Activated CD8-positive, alpha-beta memory T cell treated with anti-CD3 and anti-CD28 coated beads for 1 hour (primary cell): ENCODE results near the gene INSRR.

ENCODE experiments used
- DNase-seq, 2 donors: peaks; one replicate each; pipeline ENCODE4 v3.0.0-alpha.2; 2020; ENCODE audit warnings: low read depth in 1 of 2; ENCODE audit errors: extremely low read depth in 1 of 2

INSRR gene

GRCh38 chr1:156858959-156859522 lies at the start of gene INSRR:
INSRR (minus strand) TSS chr1:156859117; CDS start chr1:156858621, 496 bp downstream.
- no peak for DNase-seq

- DNase-seq: no peak
Measured at GRCh38 chr1:156908541-156908940, 49.6 kb upstream of the INSRR start.

- DNase-seq: no peak
Measured at GRCh38 chr1:156906206-156906906, 47.4 kb upstream of the INSRR start.

DNA sequence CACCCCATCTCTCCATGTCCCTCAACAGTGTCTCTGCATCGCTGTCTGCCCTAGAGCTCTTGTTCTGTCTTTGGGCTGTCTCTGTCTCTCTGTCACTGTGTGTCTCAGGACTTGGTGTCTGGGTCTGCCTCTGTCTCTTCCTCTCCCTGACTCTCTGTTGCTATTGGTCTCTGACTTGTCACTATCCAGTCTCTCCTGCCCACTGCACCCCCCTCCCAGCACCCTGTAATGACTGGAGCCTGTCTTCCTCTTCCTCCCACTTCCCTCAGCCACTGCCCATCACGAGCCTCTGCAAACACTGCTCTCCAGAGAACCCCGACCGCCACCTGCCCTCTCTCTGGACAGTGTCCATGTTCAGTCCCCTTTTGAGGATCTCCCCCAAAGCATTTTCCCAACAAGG lies 46.7 kb upstream of the INSRR start:
- no peak for DNase-seq

DNA sequence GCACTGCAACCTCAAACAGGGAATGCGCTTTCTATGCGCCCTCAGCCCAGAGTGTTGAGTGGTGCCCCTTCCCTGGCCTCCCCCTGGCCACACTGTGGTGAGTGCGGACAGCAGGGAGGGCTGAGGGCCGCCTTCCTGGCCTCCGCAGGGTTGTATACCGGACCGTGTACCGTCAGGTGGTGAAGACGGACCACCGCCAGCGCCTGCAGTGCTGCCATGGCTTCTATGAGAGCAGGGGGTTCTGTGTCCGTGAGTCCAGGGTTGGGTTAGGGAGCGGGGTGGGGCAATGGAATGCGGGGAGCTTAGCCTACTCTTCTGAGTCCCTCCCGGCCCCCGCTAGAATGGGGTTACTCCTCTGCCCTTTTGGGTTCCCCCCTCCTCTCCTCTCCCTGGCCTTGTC lies 46.3 kb upstream of the INSRR start:
- DNase-seq: no peak

GRCh38 chr1:156904187-156904959 lies 45.5 kb upstream of the INSRR start:
- no peak for DNase-seq

DNA sequence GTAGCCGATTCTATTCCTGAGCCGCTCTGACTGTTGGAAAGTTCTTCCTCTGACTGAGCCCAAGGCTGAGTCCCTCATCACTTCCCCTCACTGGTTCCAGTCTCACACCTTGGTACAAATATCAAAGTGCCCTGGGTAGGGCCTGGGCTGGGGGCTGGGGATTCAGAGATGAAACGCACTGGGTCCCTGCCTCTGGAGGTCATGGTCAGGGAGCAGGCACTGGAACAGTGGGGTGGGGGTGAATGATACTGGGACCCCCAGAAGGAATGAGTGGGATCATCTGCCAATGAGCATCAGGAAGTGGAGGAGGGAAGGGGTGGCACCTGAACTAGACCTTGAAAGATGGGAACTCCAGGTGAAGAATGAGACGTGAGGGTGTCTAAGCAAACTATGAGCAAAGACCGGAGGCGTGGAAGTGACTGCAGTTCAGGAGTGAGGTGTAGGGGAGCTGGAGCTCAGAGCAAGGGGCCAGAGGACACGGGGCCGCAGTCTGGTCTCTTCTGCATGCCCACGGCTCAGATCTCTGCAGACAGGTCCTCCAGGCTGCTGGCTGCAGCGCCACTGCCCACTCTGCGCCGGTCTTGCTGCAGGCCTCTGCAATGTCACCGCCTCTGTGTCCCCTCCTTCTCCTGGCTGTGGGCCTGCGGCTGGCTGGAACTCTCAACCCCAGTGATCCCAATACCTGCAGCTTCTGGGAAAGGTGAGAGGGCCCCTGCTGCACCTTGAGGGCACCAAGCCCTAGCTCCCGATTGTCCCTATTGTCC lies 44.6 kb upstream of the INSRR start:
- DNase-seq: no peak

DNA sequence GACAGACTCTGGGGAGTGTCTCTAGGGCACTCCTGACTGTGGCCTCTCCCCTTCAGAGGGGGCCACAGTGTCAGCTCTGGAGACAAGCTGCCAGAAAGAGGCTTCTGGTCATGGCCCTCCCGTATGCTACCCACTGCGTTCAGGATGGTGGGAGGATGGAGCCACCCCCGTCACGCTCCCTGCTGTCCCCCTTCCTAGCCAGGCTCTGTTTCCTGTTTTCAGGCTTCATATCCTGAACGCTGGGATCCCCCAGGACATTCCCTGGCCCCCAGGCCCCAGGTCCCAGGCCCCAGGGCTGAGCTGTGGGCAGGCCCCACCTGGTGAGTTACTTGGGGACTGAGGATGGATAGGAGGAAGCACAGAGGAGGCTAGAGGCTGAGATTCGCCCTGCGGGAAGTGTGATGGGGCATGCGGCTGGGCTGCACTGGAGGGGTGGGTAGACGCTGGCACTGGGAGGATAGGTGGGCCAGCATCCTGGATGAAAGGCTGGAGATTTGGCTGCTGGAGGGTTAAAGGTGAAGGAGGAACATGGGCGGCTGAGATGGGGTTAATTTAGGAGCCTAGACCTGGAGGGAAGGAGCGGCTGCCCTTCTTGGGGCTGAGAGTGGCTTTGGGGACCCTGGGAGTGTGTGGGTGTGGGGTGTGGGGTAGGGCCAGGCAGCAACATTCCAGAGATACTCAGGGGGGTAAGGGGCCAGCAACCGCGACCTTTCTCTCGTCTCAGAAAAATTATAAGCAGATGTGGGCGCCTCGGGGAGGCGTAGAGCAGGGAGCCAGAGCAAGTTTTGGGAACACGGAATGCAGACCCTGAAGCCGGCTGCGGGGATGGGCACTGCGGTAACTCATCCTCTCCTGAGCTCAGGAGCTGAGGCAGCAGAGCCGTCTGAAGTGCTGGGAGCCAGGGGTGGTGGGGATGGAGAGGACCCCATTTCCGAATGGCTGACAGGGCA lies 43.3 kb upstream of the INSRR start:
- no peak for DNase-seq

DNA sequence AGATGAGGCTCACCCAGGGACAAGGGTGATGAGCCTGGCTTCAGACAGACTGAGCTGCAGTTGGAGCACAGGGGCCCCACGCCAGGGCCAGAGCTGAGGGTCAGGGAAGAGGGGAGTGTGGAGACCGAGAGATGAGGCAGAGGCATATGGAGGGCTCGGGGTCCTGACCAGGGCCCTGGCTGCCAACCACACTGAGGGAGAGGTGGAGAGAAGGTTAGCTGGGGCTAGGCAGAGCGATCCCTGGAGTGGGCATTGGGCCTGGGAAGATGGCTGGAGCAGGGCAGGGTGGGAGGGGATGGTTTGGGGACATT lies 42.6 kb upstream of the INSRR start:
- no peak for DNase-seq

DNA sequence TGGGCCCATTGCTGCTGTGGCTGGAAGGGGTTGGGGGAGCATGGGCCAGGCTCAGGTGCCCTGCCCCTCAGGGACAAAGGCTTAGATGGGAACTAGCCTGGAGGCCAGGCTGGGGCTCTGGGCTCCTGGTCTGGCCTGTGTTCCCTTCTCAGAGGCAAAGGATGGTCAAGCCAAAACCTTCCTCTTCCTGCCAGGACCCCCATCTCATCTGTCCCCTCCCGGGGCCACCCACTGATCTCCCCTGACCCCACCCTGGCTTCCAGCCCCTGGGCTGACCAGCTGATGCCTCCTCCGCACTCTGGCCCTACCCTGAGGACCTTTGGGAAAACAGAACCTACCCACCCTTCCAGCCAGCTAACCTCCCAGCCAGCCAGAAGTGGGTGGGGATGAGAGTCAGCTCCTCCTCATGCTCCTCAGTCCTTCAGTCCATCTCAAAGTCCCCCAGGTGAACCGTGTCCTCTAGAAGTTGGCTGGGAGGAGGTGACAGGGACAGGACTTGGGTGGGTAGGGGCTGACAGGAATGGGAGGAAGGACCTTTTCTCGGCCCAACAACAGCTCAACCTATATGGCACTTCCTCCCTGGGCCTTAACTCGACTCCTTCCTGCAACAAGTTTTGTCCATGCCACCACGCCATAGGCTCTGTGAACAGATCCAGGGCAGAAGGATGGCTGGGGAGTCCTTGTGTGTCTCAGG lies 42.1 kb upstream of the INSRR start:
- DNase-seq: no peak

DNA sequence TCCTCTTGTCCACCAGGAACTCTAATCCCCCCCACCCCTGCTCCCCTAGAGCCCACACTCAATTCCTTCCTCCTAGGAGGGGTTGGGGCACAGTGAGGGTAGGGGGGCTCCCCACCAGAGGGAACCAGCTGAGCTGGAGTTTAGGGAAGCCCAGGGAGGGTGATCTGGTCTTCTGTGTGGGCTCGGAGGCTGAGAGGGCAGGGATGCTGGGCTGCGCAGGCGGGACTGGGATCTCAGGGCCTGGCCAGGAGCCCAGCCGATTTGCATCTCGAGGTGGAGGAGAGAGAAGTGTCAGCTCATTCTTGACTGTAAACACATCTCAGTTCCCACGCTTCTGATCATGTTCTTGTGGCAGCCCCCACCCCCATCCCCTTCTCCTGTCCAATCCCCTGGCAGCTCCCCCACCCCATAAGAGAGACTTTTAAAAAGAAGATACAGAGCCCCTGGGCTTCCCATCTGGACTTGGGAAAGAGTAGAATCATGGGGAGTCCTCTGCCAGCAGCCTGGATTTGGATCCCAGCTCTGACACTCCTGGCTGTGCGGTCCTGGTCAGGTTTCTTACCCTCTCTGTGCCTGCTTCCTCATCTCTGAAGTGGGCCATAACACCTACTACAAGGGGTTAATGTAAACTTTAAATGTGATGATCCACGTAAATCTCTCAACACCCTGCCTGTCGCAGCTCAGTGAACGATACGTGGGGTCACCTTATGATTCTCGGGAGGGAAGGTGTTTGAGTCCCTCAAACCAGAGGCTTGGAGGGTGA lies 41.2 kb upstream of the INSRR start:
- DNase-seq: no peak

- no peak for DNase-seq
Measured at GRCh38 chr1:156898971-156899664, 40.2 kb upstream of the INSRR start.

- no peak for DNase-seq
Measured at GRCh38 chr1:156898161-156898566, 39.2 kb upstream of the INSRR start.

GRCh38 chr1:156897078-156897825 lies 38.3 kb upstream of the INSRR start:
- no peak for DNase-seq

DNA sequence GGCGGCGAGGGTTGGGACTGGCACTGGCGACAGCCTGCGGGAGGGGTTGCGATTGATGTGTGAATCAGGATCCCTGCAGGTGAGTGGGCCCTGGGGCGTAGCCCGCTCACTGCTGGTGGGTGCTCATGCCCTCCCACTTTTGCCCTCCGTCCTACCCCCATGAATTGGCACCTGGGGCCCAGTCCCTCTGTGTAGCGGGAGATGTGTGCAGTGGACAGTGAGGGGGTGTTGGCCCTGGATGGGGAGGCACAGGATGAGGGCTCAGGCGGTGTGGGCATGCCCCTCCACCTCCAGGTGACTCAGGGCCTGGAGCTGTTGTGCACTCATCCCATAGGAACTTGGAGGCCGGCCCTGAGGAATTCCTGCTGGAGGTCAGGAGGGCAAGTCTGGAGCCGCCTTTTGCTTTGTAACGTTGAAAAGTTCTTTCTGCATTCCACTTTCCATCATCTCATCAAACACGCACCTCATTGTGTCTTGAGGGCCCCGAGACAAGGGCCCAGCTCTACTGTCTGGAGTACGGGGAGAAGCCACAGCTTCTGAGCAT lies 37.6 kb upstream of the INSRR start:
- DNase-seq: no peak

- no peak for DNase-seq
Measured at GRCh38 chr1:156895927-156896326, 37.0 kb upstream of the INSRR start.

- no peak for DNase-seq
Measured at GRCh38 chr1:156895455-156895812, 36.5 kb upstream of the INSRR start.
